GM18526 (cell line): Measurements from ENCODE around the gene VILL.

Experiments
- POLR2A ChIP-seq: IDR thresholded peaks from 3 replicates; pipeline ENCODE4 v1.6.1; 2011; ENCODE audit not compliant: insufficient read length; ENCODE audit errors: extremely low read depth

Gene VILL

DNA sequence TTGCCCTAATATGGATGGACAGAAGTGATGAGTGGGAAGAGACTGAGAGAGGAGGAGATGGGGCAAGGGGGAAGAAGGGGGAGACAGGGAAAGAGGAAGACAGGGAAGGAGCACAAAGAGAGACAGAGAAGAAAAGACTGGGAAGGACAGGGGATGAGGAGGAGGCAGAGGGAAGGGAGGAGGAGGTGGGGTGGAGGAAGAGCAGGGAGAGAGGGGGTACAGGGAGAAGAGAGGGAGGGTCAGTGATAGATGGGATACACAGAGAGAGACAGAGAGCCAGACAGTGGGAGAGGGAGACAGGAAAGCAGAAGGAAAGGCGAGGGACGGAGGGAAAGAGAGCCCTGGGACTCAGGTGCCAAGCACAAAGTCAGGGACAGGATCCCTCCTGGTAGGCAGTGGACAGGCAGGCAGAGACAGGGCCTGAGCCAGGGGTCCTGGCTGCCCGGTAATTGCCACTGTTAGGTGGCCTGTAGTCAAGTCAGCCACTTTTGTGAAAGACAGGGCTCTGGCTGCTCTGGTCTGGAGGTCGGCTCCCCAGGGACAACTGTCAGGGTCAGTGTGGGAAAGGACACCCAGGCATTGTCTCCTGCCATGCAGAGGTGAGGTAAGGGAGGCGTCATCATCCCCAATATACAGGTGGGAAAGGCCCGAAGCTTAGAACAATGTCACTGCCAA lies 9.8 kb downstream of the VILL start:
- TF ChIP-seq POLR2A = no peak

DNA sequence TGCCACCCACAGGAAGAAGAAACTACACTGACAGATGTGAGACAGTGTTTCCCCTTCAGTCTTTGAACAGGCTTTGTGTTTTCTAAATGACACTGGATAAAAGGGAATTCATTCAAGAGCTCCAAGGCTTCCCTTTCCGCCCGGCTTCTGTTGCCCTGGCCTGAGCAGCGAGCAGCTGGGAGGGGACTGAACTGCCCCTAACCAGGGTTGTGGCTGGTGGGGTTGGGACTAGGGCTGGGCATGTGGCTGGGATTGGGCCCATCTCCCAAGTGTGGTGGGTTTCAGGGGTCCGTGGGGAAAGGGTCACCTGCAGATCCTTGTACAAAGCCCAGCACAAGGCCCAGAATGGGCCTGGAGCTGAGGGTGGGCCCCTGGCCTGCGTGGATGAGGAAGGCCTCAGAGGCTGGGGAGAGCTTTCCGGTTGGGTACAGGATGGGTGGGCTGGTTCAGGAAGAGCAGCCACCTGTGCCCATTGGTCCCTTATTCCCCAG lies 10.4 kb downstream of the VILL start:
- TF ChIP-seq POLR2A = no peak

DNA sequence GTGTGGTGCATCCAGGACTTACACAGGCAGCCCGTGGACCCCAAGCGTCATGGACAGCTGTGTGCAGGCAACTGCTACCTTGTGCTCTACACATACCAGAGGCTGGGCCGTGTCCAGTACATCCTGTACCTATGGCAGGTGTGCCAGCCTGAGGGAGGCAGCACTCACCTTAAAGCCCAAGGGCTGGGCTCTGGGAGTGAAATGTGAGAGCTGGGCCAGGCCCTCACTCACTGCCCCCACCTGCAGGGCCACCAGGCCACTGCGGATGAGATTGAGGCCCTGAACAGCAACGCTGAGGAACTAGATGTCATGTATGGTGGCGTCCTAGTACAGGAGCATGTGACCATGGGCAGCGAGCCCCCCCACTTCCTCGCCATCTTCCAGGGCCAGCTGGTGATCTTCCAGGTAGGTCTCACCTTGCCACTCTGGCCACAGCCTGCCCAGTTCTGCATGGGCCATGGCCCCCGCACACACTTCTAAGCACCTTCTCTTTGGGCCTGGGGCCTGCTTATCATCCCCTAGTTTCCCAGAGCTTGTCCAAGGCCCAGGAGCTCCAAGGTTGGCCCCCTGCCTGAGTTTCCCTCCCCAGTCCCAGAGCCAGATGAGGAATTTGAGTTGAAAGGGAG lies 11.0 kb downstream of the VILL start:
- no peak for TF ChIP-seq POLR2A

DNA sequence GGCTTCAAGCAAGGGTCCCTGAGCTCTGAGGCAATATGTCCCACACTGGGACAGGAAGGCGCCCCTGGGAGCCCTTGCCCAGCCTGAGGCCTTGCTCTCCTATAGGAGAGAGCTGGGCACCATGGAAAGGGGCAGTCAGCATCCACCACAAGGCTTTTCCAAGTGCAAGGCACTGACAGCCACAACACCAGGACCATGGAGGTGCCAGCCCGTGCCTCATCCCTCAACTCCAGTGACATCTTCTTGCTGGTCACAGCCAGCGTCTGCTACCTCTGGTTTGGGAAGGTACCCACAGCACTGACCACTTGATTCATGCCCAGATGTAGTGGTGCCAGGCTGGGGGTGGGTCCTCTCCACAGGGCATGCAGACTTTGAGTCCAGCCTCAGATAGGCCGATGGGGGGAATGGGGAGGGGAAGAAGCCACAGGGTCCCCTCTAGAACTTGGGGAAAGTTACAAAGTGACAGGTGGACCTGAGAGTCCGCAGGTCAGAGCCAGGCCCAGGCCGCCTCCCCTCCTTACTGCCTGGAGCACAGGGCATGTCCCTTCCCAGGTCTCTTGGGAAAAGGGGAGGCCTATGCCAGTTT lies 11.8 kb downstream of the VILL start:
- no peak for TF ChIP-seq POLR2A

DNA sequence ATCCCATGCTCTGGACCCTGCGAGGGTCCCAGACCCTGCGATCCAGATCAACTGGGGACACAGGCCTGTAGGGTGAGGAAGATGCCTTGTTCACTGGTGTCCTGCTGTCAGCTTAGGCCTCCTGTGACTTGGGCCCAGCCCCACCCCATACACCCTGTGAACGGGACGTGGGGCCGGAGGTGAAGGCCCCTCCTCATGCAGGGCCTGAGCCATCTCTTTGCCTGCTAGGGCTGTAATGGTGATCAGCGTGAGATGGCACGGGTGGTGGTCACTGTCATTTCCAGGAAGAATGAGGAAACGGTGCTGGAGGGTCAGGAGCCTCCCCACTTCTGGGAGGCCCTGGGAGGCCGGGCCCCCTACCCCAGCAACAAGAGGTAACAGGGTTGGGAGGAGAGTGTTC lies 12.4 kb downstream of the VILL start:
- no peak for TF ChIP-seq POLR2A

DNA sequence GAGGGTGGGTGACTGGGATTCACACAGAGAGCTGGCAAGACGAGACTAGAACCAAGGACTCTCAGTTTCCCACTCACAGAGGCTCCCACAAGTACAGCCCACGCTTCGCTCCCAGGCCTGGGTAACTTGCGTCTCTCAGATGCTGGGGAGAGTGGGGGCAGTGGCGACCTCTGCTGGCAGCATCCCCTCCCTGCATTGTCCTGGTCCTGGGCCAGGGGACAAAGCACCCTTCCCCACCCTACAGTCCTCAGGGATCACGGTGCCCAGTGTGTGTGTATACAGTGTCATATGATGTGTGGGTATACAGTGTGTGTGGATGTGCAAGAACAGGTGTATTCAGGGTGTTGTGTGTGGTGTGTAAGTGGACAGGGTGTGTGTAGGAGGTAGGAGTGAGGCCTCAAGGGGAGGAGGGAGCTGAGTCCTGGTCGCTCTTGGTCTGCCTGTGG lies 12.8 kb downstream of the VILL start:
- no peak for TF ChIP-seq POLR2A

DNA sequence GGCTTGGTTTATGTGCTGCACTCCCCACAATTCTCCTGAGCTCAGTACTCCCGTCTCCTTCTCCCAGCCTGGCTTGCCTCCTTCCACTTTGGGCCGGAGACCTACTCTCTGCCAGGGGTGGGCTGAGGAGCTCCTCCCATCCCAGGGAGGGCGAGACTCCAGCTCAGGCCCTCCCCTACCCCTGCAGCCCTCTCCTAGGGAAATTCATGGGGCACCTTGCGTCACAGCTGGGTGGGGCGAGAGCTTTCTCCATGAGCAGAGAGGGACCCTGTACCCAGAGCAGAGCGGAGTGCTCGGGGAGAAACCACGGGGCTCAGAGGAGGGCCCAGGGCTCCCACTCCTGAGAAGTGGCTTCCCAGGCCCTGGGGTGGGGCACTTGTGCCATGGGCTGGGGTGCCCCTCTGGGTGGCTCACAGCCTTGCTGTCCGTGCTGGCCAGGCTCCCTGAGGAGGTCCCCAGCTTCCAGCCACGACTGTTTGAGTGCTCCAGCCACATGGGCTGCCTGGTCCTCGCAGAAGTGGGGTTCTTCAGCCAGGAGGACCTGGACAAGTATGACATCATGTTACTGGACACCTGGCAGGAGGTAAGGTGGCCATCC lies 13.3 kb downstream of the VILL start:
- TF ChIP-seq POLR2A = no peak

DNA sequence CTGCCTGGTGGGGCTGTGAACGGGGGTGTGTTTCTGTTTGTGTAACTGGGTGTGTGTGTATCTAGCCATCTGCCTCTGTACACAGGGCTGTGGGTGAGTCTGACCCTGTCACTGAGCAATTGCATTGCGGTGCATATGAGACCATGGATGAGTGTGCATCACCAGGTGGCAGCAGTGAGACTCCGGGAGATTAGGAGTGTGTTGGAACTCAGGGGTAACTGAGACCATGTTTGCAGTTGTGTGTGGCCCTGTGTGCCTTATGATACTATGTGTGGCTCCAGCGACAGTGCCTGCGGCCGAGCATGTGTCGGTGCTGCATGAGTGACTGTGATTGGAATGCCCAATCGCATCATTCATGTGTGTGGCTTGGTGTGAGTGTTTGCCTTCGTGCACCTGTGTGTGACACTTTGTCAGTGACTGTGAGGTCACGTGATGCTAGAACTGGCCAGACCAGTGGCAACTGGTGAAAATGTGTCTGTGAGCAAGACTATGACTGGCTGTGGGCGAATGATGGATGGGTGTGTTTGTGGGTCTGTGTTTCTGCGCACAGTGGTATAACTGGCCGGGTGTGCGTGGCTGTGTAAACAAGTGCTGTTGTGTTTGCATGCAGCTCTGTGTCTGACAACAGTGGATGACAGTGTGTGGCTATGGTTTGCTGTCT lies 14.0 kb downstream of the VILL start:
- TF ChIP-seq POLR2A = no peak

DNA sequence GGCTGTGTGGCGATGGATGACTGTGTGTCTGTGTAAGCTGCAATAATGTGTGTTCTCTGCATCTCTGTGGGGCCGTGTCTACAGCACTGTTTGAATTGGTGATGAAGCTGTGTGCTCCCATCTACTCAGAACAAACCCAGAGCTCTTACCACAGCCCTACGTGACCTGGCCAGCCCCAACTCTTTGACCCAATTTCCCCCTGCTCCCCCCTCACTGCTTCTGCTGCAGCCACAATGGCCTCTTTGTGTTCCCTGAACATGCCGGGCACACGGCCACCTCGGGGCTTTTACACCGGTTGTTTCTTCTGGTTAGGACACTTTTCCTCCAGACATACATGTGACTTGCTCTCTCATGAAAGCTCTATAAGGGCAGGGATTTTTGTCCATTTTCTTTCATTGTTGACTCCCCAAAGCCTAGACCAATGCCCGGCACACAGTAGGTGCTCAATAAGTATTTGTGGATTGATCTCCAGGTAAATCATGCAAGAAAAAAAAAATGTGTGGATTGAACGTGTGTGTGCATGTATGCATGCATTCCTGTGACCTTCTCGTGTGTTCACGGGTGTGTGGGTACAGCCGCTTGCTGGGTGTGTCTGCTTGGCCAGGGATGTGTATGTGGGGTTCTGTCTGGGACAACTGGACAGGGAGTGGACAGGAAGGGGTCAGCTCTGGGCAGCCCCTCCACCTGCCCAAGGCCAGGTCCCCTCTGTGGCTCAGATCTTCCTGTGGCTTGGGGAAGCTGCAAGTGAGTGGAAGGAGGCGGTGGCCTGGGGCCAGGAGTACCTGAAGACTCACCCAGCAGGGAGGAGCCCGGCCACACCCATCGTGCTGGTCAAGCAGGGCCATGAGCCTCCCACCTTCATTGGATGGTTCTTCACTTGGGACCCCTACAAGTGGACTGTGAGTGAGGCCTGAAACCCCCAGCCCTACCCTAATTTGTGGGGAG lies 14.8 kb downstream of the VILL start:
- TF ChIP-seq POLR2A = no peak

DNA sequence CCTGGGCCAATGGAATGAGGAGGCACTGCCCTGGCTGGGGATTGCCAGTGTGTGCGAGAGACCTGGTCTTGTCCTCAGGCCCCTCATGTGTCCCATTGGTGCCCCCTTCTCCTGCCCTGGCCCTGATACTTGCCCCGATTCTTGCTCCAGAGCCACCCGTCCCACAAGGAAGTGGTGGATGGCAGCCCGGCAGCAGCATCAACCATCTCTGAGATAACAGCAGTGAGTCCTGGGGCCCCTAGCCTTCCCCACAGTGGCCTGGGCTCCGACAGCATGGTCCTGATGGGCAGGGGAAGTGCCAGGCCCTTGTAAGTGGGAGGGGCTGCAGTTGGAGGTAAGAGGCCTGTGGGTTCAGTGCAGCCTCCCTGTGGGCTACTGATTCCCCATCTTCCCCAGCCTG lies 15.4 kb downstream of the VILL start:
- no peak for TF ChIP-seq POLR2A

DNA sequence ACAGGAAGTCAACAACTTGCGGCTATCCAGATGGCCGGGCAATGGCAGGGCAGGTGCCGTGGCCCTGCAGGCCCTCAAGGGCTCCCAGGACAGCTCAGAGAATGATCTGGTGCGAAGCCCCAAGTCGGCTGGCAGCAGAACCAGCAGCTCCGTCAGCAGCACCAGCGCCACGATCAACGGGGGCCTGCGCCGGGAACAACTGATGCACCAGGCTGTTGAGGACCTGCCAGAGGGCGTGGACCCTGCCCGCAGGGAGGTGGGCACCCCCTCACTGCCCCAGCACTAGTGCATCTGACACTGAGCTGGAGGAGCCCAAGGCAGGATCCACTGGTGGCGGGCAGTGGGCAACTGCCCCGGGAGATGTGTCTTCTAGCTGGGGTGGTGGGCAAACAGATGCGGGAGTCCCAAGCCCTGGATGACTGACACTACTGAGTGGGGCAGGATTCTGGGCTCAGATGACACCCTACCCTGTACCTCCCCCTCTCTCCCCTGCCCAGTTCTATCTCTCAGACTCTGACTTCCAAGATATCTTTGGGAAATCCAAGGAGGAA lies 15.9 kb downstream of the VILL start:
- TF ChIP-seq POLR2A = no peak

DNA sequence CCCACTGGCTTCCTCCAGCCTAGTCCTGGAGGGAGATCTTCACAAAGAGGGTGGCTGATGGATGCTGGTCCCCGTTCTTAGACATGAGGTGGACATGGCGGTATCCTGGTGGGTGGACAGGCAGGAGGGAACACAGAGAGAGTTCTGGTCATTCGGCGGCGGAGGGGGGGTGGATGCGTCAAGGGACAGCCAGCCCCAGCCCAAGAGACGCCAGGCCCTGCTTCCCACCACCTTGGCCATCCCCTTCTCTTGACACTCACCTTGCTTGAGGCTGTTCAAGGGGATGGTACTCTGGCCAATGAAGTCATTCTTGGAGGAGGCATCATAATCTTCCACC lies 17.1 kb downstream of the VILL start:
- no peak for TF ChIP-seq POLR2A

DNA sequence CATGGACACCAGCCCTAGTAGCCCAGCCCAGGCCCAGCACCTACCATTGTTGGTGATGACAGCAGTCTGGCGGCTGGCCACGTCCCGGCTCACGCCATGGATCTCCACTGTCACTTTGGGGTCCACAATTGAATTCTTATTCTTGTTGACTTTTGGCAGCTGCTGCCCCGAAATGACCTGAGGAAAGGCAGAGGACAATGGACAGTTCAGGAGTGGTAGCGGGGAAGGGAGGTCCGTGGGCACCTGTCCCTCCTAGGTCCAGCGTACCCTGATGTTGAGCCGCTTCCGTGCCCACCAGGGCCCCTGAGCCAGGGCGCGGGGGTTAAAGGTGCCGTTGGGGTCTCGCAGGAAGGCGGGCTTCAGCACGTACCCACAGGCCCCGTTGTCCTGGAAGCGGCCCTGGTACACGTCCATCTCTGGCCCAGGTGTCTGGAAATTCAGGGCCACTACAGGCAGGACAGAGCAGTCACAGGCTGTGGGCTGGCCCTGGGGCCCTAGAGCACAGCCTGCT lies 17.7 kb downstream of the VILL start:
- no peak for TF ChIP-seq POLR2A

DNA sequence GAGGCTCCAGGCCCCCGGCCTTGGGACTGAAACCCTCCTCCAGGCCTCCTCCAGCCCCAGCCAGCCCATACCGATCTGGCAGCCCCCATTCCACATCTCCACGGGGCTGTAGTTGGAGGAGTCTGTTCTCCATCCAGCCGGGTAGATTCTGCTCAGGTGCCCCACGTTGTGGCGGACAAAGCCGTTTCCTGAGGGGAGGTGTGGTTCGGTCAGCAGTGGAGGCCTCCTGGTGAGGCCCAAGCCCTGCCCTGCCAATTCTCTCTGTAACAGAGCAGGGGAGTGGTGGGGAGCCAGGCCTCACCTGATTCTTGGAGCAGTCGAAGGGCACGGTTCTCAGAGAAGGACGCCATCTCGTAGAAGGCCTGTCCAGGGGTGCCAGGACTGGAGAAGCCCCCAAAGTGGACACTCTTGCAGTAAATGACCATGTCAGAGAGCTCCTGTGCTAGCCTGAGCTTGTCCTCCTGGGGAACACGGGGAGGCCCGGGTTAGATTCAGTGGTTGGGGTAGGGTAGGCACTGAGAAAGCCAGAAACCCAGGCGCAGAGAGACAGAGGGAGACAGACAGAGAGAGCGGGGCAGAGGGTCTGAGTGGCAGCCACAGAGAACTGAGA lies 18.5 kb downstream of the VILL start:
- no peak for TF ChIP-seq POLR2A
